GM18511 (cell line): ENCODE measurements around the gene STK25.

ENCODE experiments used
- ATAC-seq: cut with Tn5 transposase; IDR thresholded peaks from one replicate; pipeline ENCODE4 v1.9.1; 2021; ENCODE audit warnings: mild to moderate bottlenecking, moderate library complexity; ENCODE audit not compliant: unreplicated experiment

Gene STK25

GRCh38 chr2:241496003-241496707, 12.2 kb downstream of the STK25 start:
- no peak for ATAC-seq

GRCh38 chr2:241495172-241496002, 13.0 kb downstream of the STK25 start:
- ATAC-seq, result no peak

- no peak for ATAC-seq
These were observed 14.0 kb downstream of the STK25 start for GRCh38 chr2:241494311-241494908.

- ATAC-seq, result no peak
These were observed 15.3 kb downstream of the STK25 start for GRCh38 chr2:241493092-241493491.

GRCh38 chr2:241492174-241492565, 16.2 kb downstream of the STK25 start:
- ATAC-seq, result no peak

GRCh38 chr2:241491549-241492173, 16.7 kb downstream of the STK25 start:
- ATAC-seq, result no peak

GRCh38 chr2:241490825-241491506, 17.4 kb downstream of the STK25 start:
- no peak for ATAC-seq

GRCh38 chr2:241489733-241490680, 18.4 kb downstream of the STK25 start:
- ATAC-seq, result no peak

- ATAC-seq, result no peak
These were observed 19.3 kb downstream of the STK25 start for GRCh38 chr2:241489088-241489487.

GRCh38 chr2:241485172-241485911, 23.0 kb downstream of the STK25 start:
- no peak for ATAC-seq

GRCh38 chr2:241483305-241483704, 25.1 kb downstream of the STK25 start:
- ATAC-seq, result no peak

- no peak for ATAC-seq
These were observed 26.0 kb downstream of the STK25 start for GRCh38 chr2:241482126-241482955.

- no peak for ATAC-seq
These were observed 26.7 kb downstream of the STK25 start for GRCh38 chr2:241481687-241482086.

GRCh38 chr2:241479026-241479898, 29.1 kb downstream of the STK25 start:
- ATAC-seq, result no peak

GRCh38 chr2:241478166-241478565, 30.2 kb downstream of the STK25 start:
- no peak for ATAC-seq

- no peak for ATAC-seq
These were observed 33.1 kb downstream of the STK25 start for GRCh38 chr2:241475267-241475666.

- ATAC-seq, result no peak
These were observed 35.0 kb downstream of the STK25 start for GRCh38 chr2:241473399-241473798.
